Urothelium cell line (cell line): ENCODE results near the gene NDST1.
"Not testable (repeated sequence)": the region's sequence is repeated elsewhere in the genome, so short reads cannot be mapped to it uniquely, and the experiment has no call there.

ENCODE experiments used
- DNase-seq: peaks from one replicate; pipeline ENCODE4 v3.0.0; 2011; ENCODE audit warnings: low spot score, mixed read lengths
- FAIRE-seq: peaks from 2 replicates; lab custom pipeline; 2011; peaks lifted over from hg19 to GRCh38; lab: Jason Lieb, UNC

NDST1 gene

DNA sequence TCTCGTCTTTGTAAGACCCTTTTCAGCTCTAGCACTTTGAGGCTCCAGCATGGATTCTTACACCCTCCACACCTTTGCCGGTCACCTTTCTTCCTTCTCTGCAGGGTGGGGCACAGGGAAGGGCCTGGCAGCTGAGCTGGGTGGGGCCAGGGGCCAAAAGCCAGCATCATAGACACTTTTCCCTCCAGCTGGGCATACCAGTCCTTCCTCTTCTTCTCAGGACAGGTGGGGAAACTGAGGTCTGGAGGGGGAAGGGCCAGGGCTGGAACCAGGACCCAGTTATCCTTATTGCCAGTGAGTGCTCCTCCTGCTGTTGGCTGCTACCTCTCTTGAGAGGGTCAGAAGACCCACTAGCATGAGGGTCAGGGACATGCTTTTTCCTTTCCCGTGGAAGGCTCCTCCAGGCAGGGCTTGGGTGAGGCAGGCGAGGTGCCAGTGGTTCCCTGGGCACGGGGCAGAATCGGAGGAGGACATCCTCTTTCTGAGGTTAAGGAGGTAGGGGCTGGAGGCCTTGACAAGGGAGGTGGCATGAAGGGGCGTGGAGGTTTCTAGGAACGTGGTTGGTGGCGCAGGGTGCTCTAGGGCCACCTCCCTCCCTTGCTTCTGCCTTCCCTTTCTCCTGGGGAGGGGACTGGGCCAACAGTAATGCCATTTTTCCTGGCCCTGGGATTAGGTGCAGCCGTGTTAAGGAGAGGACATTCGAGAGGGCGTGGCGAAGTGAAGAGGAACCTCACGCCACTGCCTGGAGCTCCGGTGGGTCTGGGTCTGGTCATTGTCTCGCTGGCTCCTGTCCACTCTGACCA is at the start of gene NDST1:
Gene NDST1 (plus strand): TSS at position 658 of the 803 bp plus-strand sequence. CDS start 13,124 bp downstream, outside the sequence.
- DNase-seq: no peak
- no peak for FAIRE-seq

GRCh38 chr5:150458802-150459557 is 49.0 kb upstream of the NDST1 start:
- FAIRE-seq (no peak), DNase-seq (peak; percentile 90)

DNA sequence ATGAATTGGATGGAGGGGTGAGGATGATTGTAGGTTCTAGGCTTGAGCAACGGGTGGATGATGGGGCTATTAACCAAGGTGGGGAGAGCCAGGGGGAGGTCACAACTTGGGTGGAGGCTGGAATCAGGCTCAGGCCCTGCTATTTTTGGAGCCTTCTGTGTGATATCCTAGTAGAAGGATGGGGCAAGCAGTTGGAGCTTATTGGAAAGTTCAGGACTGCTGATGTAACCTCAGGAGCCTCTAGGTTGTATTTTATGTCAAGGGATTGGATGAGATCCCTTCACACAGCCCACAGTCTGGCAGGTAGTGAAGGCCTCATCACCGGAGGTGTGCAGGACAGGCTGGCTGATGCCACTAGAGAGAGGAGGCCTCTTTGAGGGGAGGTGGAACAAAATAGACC is 47.1 kb upstream of the NDST1 start:
- DNase-seq (no peak), FAIRE-seq (no peak)

DNA sequence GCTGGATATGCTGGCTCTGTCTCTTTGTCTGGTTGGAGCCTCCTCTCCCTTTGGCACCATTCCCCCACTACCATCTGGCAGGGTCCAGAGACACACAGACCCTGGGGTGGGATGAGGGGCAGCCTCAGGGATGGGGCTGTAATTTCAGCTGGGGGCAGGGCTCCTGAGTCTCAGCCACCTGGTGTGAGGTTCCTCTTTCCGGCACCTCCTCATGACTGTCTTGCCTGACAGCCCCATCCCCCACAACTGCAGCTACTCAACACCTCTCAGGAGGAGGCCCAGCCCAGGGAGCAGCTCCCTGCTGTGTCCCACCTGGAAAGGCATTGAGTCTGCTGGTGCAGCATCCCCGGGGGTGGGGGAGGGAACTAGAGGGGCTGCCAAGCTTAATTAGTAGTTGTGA is 46.7 kb upstream of the NDST1 start:
- FAIRE-seq (no peak), DNase-seq (no peak)

- FAIRE-seq (no peak), DNase-seq (no peak)
Observed at GRCh38 chr5:150464554-150465012, 43.3 kb upstream of the NDST1 start.

- no peak for DNase-seq
- no peak for FAIRE-seq
Observed at GRCh38 chr5:150465927-150466326, 42.0 kb upstream of the NDST1 start.

GRCh38 chr5:150468206-150468605 is 39.7 kb upstream of the NDST1 start:
- FAIRE-seq (peak; percentile 20), DNase-seq (no peak)

DNA sequence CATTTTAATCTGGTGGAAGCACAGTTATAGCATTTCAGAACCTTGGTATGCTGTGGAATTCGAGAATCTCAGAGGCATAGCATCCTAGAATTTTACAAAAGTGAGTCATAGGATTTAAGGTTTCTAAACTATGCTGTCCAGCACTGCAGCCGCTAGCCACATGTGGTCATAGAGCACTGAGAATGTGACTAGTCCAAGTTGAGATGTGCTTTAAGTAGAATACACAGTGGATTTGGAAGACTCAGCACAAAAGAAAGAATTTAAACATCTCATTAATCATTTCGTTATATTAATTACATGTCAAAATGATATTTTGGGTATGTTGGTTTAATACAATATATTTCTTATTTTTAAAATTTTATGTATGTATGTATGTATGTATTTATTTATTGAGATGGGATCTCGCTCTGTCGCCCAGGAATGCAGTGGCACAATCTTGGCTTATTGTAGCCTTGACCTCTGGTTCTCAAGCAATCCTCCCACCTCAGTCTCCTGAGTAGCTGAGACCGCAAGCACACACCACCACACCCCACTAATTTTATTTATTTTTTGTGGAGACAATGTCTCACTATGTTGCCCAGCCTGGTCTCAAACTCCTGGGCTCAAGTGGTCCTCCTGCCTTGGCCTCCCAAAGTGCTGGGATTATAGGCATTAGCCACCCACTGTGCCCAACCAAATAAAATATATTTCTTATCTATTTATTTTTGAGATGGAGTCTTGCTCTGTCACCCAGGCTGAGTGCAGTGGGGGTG is 38.0 kb upstream of the NDST1 start:
- FAIRE-seq (no peak), DNase-seq (peak; percentile 71)

DNA sequence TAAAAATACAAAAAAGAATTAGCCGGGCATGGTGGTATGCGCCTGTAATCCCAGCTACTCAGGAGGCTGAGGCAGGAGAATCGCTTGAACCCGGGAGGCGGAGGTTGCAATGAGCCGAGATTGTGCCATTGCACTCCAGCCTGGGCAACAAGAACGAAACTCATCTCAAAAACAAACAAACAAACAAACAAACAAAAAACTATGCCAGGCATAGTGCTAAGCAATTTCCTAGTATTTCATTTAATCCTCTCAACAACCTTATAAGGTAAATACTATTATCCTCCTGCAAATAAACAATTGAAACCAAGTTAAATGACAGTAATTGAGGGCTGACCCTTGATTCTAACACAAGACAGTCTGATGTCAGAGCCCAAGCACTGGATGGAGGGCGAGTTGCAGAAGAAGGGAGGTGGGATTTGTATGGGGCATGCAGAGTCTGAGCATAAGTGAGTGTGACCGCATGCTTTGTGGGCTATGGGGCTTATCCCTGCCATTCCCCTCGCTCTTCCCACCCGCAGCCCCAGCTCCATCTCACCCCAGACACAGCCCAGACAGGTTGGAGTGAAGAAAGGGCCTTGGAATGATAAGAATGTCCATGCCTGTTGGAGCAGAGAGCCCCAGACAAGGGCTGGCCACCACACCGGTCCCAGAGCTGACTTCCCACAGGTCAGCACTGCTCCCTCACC is 34.1 kb upstream of the NDST1 start:
- FAIRE-seq: no peak
- peak; percentile 85 for DNase-seq

GRCh38 chr5:150476568-150476967 is 31.4 kb upstream of the NDST1 start:
- FAIRE-seq, DNase-seq: not testable (repeated sequence)

DNA sequence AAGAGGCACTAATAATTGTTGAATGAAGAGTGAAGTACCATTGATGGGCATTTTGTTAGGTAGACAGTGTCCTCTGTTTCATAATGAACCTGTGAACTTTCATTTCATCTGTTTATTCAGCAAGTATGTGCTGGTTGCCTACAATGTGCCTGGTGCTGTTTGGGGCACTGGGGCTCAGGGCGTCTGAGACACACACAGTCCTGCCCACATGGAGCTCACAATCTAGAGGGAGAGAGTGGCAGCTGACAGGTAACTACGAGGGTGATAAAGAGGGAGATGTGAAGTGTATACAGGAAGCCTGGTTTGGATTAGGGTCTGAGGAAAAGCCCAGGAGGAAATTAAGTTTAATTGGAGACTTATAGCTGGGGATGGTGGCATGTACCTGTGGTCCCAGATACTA is 28.5 kb upstream of the NDST1 start:
- FAIRE-seq: no peak
- no peak for DNase-seq

GRCh38 chr5:150481708-150481965 is 26.3 kb upstream of the NDST1 start:
- FAIRE-seq (no peak), DNase-seq (no peak)

DNA sequence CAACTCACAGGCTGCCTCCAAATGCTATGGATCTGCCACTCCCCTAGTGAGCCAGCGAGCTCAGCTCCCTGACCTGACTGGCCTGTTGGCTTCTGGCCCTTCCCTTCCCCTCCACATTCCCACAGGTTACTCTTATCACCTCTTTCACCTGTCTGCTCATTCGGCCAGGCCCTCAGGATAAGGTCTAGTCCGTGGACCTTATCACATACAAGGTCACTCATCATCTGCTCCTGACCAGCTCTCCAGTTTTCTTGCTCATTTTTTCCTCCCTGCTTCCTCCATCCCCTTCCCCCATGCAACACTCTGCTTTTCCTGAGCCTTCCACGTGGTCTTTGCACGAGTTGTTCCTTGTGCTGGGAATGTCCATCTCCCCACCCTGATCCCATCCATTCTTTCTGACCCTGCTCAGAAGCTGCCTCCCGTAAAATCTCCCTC is 25.9 kb upstream of the NDST1 start:
- DNase-seq (no peak), FAIRE-seq (no peak)

GRCh38 chr5:150484964-150485692 is 22.8 kb upstream of the NDST1 start:
- FAIRE-seq: no peak

GRCh38 chr5:150485693-150486401 is 22.1 kb upstream of the NDST1 start:
- no peak for FAIRE-seq
- peak; percentile 68 for DNase-seq

More at GRCh38 chr5:150484964-150485692, 22.8 kb upstream of the NDST1 start:
- no peak for DNase-seq

DNA sequence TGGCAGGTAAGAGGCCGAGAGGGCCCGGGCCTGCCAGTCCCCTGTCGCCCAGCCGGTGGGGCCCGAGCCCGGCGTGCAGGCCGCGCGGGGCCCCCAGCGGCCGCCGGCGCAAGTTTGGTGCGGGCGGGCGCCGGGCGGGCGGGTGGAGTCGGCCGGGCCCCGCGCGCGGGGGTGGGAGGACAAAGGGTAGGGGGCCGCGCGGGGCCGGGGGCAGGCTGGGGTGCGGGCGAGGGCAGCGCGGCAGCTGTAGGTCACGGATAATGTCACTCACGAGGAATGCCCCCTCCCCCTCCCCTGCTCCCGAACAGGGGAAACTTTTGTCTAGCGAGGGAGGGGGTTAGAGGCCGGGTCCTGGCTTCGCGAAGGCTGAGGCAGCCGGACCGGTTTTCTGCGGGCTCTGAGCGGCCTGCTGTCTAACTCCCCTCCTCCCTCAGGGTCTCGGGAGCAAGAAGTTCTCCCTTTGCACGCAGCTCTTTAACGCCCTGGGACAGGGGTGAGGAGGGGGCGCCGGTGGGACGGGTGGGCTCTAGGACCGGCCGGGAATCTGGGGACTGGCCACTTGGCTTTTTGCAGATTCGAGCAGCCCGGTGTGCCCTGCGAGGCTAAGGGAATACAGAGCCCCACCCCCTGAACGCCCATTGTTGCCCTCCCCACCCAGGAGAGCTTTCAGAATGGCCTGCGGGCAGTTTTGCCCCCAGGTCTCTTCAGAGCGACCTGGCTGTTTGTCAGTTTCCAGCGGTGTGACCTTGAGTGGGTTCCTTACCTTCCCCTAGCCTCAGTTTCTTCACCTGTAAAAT is 21.3 kb upstream of the NDST1 start:
- DNase-seq (peak; percentile 65), FAIRE-seq (no peak)

GRCh38 chr5:150487199-150488061 is 20.5 kb upstream of the NDST1 start:
- DNase-seq (no peak), FAIRE-seq (no peak)
